Glutamatergic neuron (in vitro differentiated cells): ENCODE measurements around the gene LGR6. TPM values are rescaled to one million over a fixed set of nuclear protein-coding genes. Genes with fewer than 3 reads are reported as not detected.
A peak's percentile ranks its signal among the peaks of the same experiment; 100 is the strongest.

ENCODE experiments used
- DNase-seq: peaks from one replicate; pipeline ENCODE4 v3.0.0; 2022
- H3K27ac Mint-ChIP-seq: one replicate; pipeline ENCODE4 v1.8.0; 2020; ENCODE audit warnings: mild to moderate bottlenecking, mixed read lengths, inconsistent platforms; ENCODE audit not compliant: unreplicated experiment
- H3K27me3 Mint-ChIP-seq: one replicate; pipeline ENCODE4 v1.8.0; 2020; ENCODE audit warnings: mild to moderate bottlenecking, moderate library complexity, mixed read lengths, inconsistent platforms; ENCODE audit not compliant: unreplicated experiment
- H3K36me3 Mint-ChIP-seq: one replicate; pipeline ENCODE4 v1.8.0; 2020; ENCODE audit warnings: mild to moderate bottlenecking, mixed read lengths, inconsistent platforms; ENCODE audit not compliant: unreplicated experiment
- H3K4me1 Mint-ChIP-seq: one replicate; pipeline ENCODE4 v1.8.0; 2020; ENCODE audit warnings: mild to moderate bottlenecking, low read depth, mixed read lengths, inconsistent platforms; ENCODE audit not compliant: unreplicated experiment
- H3K4me3 Mint-ChIP-seq: one replicate; pipeline ENCODE4 v1.8.0; 2020; ENCODE audit warnings: mild to moderate bottlenecking, mixed read lengths, inconsistent platforms; ENCODE audit not compliant: unreplicated experiment
- H3K9me3 Mint-ChIP-seq: one replicate; pipeline ENCODE4 v1.8.0; 2020; ENCODE audit warnings: mild to moderate bottlenecking, moderate library complexity, mixed read lengths, inconsistent platforms; ENCODE audit not compliant: unreplicated experiment
- CTCF ChIP-seq: fragments of 200-600 bp; sonication (generic); IDR thresholded peaks from one replicate; pipeline ENCODE4 v1.5.0; 2021; ENCODE audit not compliant: partially characterized antibody, unreplicated experiment
- total RNA-seq: library from RNA; stranded (reverse); fragmentation: NEBNext Ultra II Directional; extraction: Animal tissue kit (Norgen Biotek cat#: 25700); gene quantifications from one replicate; pipeline ENCODE4 v1.2.1, GENCODE V29; 2021; ENCODE audit not compliant: unreplicated experiment

Gene LGR6
- total RNA-seq, 1 donor from 2014 or later, result 0.37 TPM

DNA sequence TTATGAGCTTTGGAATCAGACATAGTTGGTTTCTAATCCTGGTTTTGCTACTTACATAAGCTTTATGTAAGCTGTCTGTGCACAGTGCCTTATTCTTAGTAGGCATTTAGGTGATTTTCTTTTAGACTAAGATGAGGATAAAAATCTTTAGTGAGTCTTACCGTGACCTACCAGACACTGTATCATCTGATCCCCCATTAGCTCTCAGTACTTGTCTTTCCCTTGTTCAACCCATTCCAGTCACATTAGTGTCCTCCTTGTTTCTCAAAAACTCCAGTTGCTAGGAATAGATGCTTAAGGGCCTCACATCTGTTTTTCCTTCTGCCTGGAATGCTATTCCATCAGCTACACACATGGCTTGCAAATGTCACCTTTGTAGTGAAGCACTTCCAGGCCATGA, 173.7 kb downstream of the LGR6 start:
- TF ChIP-seq CTCF, result no peak
- Mint-ChIP-seq H3K27ac (peak overlapping the region; percentile 9), H3K36me3 (no peaks in the 10 kb centered on the region), H3K9me3 (peaks cover 3% of the 10 kb centered on the region), H3K27me3 (peaks cover 2% of the 10 kb centered on the region), H3K4me1 (peaks cover 8% of the 10 kb centered on the region), H3K4me3 (no peak overlapping the region)
- no peak for DNase-seq

Other genes with a start within 250 kb of the LGR6 start
- gene LMOD1, start 247.3 kb upstream of the LGR6 start, total RNA-seq, result 0.20 TPM
- 69.8 TPM for gene TIMM17A, start 238.3 kb upstream of the LGR6 start, total RNA-seq
- 42.4 TPM for gene RNPEP, start 211.2 kb upstream of the LGR6 start, total RNA-seq
- gene ELF3, start 183.2 kb upstream of the LGR6 start, total RNA-seq, result 0.96 TPM
- gene GPR37L1, start 70.9 kb upstream of the LGR6 start, total RNA-seq, result not detected
- gene ARL8A, start 49.1 kb upstream of the LGR6 start, total RNA-seq, result 160 TPM
- not detected for gene PTPN7, start 33.2 kb upstream of the LGR6 start, total RNA-seq
- 20.8 TPM for gene UBE2T, start 148.1 kb downstream of the LGR6 start, total RNA-seq
- 37.3 TPM for gene PPP1R12B, start 154.9 kb downstream of the LGR6 start, total RNA-seq